Dermis microvascular lymphatic vessel endothelial cell (primary cell): Measurements from ENCODE around the gene OSBPL8. TPM values are rescaled to one million over a fixed set of nuclear protein-coding genes. Genes with fewer than 3 reads are reported as not detected.
A peak's percentile ranks its signal among the peaks of the same experiment; 100 is the strongest.
"Not testable (repeated sequence)": the region's sequence is repeated elsewhere in the genome, so short reads cannot be mapped to it uniquely, and the experiment has no call there.

ENCODE experiments used
- DNase-seq, 2 donors: peaks; one replicate each; pipeline versions ENCODE4 v3.0.0 to v3.0.0-alpha.2; 2010; ENCODE audit warnings: low read depth in 2 of 2
- total RNA-seq: library from RNA; depleted of rRNA; stranded (reverse); fragments of >200 nt; gene quantifications from 2 replicates; pipeline ENCODE4 v1.2.1, GENCODE V29; 2014

OSBPL8 gene
- total RNA-seq, 1 donor from 2014 or later: 26.8 TPM

DNA sequence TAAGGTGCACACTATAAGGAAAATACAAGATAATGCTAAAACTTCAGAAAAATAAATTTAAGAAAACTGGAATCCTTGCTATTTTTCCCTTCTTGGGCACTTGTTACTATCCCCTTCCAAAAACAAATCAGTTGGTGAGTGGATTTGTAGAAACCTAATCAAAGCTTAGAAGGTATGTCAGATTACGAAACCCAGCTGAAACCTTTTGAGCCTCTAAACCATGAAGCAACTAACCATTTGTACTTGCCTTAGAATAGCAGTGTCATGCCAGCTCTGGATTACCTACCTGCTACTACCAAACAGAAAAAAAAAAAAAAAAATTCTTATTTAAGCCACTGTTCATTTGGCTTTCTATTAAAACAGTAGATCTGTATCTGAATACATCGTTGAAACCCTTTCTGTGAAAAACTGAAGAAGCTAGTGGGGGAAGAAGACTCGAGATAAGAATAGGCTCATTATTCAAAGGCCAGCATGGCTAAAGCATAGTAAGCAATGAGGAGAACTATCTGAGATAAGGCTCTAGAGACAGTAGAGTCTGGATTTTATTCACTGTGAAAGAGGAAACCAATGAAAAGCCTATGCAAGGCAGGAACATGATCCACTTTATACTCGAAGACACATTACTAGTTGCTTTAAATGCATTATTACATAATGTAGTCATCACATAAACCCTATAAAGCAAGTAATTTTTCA is 30.2 kb downstream of the OSBPL8 start:
- DNase-seq: no peak

DNA sequence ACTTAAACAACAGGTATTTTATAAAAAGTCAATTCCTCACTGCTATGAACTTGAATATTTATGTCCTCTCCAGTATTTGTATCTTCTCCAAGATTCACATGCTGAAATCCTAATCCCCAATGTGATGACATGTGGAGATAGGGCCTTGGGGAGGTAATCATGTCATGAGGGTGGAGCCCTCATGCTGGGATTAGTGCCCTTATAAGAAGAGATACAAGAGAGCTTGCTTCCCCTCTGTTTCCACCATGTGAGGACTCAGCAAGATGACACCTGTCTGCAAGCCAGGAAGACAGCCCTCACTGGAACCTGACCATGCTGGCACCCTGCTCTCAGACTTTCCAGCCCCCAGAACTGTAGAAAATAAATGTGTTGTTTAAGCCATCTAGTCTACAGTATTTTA is 36.2 kb downstream of the OSBPL8 start:
- DNase-seq: no peak

DNA sequence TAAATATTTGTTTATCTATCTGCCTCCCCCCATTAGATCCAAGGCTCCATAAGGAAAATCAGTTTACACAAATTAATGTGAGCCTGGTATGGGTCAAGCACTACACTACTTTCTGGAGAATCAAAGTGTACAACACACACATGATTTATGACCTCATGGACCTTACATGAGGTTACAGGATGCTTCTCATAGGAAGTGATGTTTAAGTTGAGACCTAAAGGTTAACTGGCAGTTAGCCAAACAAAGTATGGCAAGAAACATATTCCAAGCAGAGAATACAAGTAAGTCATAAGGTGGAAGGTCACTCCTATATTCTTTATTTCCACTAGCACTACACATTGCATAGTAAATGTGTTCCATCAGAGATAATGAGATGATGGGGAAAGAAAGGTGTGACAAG is 39.2 kb downstream of the OSBPL8 start:
- peak in 1 of 2 donors; percentile 61 for DNase-seq

DNA sequence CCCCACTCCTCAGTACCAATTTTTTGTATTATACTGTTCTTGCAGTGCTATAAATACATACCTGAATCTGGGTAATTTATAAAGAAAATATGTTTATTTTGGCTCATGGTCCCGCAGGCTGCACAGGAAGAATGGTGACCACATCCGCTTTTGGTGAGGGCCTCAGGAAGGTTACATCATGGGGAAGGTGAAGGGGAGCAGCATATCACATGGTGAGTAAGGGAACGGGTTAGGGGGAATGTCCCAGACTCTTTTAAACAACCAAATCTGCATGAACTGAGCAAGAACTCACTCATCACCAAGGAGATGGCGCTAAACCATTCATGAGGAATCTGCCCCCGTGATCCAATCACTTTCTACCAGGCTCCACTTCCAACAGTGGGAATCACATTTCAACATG is 40.0 kb downstream of the OSBPL8 start:
- peak; percentile 2 to 94 for DNase-seq

DNA sequence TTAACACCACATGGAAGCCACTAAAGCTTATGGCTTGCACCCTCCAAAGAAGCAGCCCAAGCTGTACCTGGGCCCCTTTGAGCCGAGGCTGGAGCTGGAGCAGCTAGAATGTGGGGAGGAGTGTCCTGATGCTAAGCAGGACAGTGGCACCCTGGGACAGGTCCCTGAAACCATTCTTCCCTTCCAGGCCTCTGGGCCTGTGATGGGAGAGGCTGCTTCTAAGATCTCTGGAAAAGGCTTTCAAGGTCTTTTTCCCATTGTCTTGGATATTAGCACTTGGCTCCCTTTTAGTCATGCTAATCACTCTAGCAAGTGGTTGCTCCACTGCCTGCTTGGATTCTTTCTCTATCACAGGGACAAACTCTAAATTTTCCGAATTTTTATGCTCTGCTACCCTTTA is 40.9 kb downstream of the OSBPL8 start:
- no peak for DNase-seq

DNA sequence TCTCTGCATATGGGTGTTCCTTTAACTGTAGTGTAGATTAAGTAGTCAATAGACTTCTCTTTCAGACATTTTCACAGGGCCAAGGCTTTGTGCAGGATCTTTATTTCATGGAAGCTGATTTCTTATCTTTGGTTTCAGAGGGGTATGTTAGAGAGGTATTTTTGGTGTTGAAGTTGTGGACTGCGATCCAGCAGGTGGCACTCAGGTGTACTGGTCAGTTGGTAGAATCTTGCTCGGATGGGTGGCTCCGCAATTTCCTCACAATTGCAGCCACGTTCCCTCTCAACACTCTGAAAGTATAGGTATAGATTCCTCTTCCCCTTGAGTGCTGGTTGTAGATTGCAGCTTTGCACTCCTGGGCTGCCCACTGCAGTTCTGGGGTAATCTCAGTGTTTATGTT is 44.3 kb downstream of the OSBPL8 start:
- DNase-seq: no peak

DNA sequence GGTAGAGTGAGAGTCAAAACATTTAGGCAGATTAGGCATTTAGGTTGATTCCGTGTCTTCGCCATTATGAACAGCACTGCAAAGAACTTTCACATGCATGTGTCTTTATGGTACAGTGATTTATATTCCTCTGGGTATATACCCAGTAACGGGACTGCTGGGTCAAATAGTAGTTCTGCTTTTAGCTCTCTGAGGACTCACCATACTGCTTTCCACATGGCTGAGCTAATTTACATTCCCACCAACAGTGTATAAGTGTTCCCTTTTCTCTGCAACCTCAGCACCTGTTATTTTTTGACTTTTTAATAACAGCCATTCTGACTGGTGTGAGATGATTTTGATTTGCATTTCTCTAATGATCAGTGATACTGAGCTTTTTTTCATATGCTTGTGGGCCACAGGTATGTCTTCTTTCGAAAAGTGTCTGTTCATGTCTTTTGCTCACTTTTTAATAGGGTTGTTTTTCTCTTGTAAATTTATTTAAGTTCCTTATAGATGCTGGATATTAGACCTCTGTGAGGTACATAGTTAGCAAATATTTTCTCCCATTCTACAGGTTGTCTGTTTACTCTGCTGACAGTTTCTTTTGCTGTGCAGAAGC is 48.4 kb downstream of the OSBPL8 start:
- DNase-seq: not testable (repeated sequence)

DNA sequence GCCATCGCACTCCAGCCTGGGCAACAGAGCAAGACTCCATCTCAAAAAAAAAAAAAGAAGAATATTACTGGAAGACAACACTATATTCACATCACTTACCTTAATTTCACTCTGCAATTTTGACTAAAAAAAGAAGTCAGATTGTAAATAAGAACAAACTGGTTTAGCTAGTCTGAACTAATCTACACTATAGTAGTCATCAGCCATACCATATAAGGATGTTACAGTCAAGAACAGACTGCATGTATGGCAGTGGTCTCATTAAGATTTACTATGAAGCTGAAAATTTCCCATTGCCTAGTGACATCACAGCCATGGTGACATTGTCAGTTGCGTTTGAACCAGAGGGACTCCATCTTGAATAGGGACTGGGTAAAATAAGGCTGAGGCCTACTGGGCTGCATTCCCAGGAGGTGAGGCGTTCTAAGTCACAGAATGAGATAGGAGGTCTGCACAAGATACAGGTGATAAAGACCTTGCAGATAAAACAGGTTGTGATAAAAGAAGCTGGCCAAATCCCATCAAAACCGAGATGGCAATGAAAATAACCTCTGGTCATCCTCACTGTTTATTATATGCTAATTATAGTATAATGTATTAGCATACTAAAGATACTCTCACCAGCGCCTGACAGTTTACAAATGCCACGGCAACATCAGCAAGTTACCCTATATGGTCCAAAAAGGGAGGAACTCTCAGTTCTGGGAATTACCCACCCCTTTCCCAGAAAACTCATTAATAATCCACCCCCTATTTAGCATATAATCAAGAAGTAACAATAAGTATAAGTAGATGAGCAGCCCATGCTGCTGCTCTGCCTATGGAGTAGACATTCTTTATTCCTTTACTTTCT is 51.2 kb downstream of the OSBPL8 start:
- no peak for DNase-seq

DNA sequence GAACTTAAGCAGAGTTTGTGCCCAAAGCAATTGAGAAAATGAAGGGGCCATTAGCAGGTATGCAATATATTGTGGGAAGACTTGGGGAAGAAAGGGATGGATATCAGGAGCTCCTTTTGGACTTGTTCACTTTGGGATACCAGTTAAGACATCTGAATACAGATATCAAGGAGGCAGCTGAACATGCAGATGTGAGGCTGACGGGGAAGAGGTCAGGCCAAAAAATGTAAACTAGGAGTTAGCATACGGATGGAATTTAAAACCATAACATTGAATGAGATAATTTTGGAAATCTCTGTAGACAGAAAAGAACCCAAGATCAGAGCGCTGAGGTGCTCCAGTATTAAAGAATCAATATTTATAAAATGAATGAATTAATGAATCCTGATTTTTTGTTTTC is 53.4 kb downstream of the OSBPL8 start:
- no peak for DNase-seq

DNA sequence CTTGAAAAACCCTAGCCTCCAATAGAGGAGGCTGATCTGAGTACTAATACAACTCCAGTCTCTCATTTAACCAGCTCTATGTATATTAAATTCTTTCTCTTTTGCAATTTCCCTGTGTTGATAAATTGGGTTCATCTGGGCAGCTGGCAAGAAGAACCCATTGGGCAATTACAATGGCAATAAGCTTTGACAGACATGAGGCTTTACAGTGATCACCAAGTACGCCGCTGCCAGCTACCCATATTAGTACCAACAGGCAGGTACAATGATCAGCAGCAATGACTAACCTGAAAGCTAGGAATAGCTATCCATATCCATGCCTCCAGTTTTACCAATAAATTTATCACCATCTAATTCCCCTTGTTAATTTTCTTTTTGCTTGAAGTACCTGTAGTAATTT is 54.5 kb downstream of the OSBPL8 start:
- DNase-seq: no peak

DNA sequence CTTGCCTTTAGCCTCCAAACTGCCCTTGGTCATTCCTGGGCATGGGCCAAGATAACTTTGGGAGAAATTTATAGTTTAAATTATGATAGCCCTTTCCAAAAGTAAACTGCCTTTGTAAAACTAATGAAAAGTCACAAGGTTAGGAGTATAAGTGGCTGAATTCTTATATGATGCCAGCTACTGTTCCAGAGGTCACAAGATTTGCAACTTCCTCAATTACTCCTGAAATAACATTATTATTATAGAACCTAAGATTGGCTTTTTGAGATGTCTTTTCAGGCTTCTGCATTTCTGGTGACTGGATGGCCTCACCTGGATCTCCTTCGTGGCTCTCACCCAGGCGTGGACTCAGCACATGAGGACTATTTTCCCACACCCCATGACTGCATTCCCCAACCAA is 55.0 kb downstream of the OSBPL8 start:
- DNase-seq: no peak

DNA sequence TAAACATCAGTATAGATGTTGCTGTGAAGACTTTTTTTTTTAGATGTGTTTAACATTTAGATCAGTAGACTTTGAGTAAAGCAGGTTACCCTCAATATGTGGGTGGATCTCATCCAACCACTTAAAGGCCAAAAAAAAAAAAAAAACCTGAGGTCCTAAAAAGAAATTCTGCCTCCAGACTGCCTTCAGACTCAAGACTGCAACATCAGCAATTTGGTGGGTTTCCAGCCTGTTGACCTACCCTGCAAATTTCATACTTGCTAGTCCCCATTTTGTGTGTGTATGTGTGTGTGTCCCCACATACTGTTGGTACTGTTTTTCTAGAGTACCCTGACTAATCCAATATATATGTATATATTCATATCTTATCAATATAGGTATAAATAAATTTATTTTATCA is 55.6 kb downstream of the OSBPL8 start:
- DNase-seq: no peak

DNA sequence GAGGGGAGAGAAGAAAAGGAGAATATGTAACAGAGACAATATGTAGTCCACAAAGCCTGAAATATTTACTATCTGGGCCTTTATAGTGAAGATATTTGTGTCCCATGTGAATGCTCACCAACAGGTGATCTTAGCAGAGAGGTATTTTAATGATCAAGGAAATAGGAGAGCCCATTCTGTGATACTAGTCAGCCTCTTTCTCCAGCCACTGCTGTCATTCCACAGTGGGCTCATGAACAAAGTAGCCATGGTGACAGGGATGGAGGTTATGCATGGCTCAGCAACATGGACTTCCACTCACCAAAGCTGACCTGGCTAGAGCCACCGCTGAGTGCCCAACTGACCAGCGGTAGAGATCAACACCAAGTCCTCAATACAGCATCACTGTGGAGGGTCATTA is 58.2 kb downstream of the OSBPL8 start:
- DNase-seq: no peak

DNA sequence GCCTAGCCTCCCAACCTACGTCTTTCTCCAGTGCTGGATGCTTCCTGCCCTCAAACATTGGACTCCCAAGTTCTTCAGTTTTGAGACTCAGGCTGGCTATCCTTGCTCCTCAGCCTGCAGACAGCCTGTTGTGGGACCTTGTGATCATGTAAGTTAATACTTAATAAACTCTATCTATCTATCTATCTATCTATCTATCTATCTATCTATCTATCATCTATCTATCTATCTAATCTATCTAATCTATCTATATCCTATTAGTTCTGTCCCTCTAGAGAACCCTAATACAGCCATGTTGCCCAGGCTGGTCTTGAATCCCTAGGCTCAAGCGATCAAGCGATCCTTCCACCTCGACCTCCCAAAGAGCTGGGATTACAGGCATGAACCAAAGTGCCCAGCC is 60.4 kb downstream of the OSBPL8 start:
- DNase-seq: not testable (repeated sequence)

DNA sequence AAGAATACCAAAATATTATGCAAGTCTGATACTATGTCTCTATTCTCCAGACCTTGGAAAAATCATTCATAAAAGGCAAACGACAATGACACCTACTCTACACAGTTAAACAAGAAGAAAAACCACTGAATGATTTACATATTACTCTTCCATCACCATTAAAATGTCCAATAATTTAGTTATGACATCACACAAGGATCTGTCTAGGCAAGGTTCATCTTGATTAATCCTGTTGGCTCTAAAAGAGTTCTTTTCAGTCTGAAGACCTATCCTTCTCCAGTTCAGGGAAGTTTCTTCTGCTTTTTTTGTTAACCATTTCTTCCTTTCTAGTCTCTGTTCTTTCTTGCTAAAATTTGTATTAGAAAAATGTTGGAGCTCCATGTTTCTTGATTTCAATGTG is 64.0 kb downstream of the OSBPL8 start:
- DNase-seq: no peak

DNA sequence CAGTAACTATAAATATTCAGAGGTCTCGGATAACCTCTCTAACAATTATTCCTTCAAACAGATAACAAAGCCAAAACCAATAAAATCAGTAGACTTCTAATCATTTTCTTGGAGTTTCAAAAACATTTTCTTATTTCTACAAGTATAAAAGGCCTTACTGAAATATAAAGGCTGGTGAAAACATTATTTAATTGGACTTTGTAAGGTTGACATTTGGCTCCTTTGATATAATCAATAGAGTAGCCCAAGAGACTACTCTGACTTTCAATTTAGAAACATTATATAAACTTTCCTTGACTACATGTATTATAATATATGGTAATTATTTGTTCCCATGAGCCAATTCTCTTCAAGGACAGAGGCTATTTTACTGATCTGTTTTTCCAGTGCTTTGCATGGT is 68.3 kb downstream of the OSBPL8 start:
- no peak for DNase-seq

DNA sequence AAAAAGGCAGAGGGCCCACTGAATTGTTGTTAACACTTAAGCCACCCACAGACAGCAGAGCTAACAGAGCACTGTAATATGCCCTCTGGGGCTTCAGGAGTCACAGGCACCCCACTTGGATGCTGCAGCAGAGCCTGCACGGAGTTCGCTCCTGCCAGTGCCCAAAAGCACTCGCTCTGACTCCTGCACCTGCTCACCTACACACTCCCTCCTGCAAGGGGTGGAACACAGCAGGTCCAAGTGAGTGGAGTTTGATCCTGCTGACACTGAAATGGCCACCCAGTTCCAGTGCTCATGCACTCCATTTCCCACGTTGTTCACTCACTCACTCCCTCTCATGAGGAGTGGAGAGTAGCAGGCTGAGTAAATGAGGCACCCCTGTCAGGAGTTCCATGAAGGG is 68.8 kb downstream of the OSBPL8 start:
- no peak for DNase-seq

DNA sequence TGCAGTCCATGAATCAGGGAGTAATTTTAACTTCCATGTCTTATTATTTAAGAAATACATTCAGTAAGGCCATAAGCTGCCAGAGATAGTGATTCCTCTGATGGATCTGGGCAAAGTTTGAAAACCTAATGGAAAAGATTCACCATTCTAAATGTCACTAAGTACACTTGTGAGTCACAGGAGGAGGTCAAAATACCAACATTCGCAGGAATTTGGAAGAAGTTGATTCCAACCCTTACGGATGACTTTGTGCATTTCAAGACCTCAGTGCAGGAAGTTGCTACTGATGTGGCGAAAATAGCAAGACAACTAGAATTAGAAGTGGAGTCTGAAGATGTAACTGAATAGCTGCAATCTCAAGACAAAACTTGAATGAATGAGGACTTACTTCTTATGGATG is 69.8 kb downstream of the OSBPL8 start:
- no peak for DNase-seq

DNA sequence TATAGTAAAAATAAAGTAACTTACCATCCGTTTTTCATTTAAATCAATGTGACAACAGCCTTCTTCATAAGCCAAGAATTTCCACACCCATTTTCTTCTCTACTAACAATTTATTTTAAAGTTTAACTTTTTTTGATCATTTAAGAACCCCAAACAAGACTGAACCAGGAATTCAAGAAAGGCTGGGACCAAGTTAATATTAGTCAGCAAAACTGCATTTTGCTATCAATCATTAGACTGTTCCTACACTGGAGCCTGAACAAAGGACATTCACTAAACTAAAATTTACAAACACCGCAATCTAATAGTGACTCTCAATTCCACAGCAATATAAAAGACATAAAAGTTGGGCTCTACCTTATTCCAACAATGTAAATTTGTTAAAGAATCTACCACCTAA is 73.6 kb downstream of the OSBPL8 start:
- no peak for DNase-seq

DNA sequence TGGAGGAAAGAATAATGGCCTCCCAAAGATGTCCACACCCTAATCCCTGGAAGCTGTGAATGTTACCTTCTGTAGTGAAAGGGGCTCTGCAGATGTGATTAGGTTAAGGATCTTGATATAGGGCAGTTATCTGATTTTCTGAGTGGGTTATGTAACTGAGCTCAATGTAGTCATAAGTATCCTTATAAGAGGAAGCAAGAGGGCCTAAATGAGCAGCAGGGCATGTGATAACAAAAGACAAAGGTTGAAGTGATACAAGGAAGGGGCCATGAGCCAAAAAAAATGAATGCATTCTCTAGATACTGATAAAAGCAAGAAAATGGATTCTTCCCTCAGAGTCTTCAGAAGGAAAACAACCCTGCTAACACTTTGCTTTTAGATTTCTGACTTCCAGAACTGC is 78.8 kb downstream of the OSBPL8 start:
- DNase-seq: no peak

DNA sequence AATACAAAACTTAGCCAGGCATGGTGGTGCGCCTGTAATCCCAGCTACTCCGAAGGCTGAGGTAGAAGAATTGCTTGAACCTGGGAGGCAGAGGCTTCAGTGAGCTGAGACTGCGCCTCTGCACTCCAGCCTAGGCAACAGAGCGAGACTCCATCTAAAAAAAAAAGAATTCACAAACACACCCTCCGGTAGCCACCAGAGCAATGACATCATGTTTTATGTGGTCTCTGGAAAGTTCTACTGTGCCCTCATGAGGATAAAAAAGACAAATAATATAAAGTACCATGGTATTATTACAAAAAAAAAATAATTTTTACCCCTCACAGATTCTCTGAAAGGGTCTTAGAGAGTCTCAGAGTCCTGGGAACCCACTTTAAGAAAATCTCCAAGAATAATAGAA is 81.5 kb downstream of the OSBPL8 start:
- DNase-seq: no peak

DNA sequence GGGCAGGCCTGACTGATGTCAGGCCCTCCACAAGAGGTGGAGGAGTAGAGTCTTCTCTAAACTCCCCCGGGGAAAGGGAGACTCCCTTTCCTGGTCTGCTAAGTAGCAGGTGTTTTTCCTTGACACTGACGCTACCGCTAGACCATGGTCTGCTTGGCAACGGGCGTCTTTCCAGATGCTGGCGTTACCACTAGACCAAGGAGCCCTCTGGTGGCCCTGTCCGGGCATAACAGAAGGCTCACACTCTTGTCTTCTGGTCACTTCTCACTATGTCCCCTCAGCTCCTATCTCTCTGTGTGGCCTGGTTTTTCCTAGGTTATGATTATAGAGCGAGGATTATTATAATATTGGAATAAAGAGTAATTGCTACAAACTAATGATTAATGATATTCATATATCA is 86.7 kb downstream of the OSBPL8 start:
- not testable (repeated sequence) for DNase-seq

DNA sequence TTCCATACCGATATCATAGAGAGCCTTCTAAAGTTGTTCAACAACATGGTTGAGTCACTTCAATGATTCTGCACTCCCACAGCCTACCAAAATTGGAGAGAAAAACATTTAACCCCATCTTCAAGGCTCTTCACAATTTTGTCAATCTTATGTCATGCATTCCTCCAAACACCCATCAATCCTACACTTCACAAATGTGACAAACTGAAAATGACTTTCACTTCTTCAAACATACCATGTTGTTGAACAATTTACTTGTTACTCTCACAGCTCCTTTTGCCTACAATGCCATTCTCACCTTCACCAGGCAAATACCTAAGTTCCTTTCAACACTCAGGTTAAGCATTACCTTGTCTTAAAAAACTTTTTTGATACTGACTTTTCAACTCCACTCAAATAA is 88.0 kb downstream of the OSBPL8 start:
- DNase-seq: no peak
